Mesenchymal stem cell (in vitro differentiated cells and primary cell): Measurements from ENCODE around the gene SFSWAP.

Experiments
- DNase-seq: peaks from one replicate; pipeline ENCODE4 v3.0.0-alpha.2; 2013
- H2AFZ ChIP-seq: one replicate; pipeline ENCODE4 v1.6.1; 2013; ENCODE audit warnings: low read depth, mild to moderate bottlenecking, control low read depth, inconsistent platforms, low read length, moderate library complexity
- H2AK5ac ChIP-seq: 2 replicates; pipeline ENCODE4 v1.6.1; 2013; ENCODE audit warnings: low read length, moderate library complexity, mild to moderate bottlenecking, inconsistent platforms; ENCODE audit not compliant: severe bottlenecking
- H2BK120ac ChIP-seq: one replicate; pipeline ENCODE4 v1.6.1; 2013; ENCODE audit warnings: low read depth, mild to moderate bottlenecking, inconsistent platforms, low read length, moderate library complexity
- H2BK12ac ChIP-seq, 2 experiments: one replicate each; pipeline ENCODE4 v1.6.1; 2013; ENCODE audit warnings: inconsistent platforms in 2 of 2, low read length in 2 of 2, mild to moderate bottlenecking in 2 of 2, moderate library complexity in 2 of 2, control low read depth in 1 of 2
- H2BK15ac ChIP-seq: one replicate; pipeline ENCODE4 v1.6.1; 2013; ENCODE audit warnings: mild to moderate bottlenecking, low read depth, inconsistent platforms; ENCODE audit not compliant: poor library complexity, severe bottlenecking
- H2BK5ac ChIP-seq: 2 replicates; pipeline ENCODE4 v1.6.1; 2013; ENCODE audit warnings: low read depth, mild to moderate bottlenecking, low read length, control low read depth, inconsistent platforms; ENCODE audit not compliant: poor library complexity, severe bottlenecking
- H3K14ac ChIP-seq, 2 experiments: one replicate each; pipeline ENCODE4 v1.6.1; 2013; ENCODE audit warnings: inconsistent platforms in 2 of 2, low read length in 2 of 2, control low read depth in 1 of 2, mild to moderate bottlenecking in 1 of 2, moderate library complexity in 1 of 2
- H3K18ac ChIP-seq, 2 experiments: one replicate each; pipeline ENCODE4 v1.6.1; 2013; ENCODE audit warnings: inconsistent platforms in 2 of 2, low read length in 2 of 2, control low read depth in 1 of 2, low read depth in 1 of 2, mild to moderate bottlenecking in 1 of 2
- H3K23ac ChIP-seq, 2 experiments: one replicate each; pipeline ENCODE4 v1.6.1; 2013; ENCODE audit warnings: inconsistent platforms in 2 of 2, low read length in 2 of 2, mild to moderate bottlenecking in 2 of 2, moderate library complexity in 2 of 2, control low read depth in 1 of 2
- H3K27ac ChIP-seq: 2 replicates; pipeline ENCODE4 v1.5.1; 2013; ENCODE audit warnings: mild to moderate bottlenecking, moderate library complexity, low read length, control low read depth, inconsistent platforms; ENCODE audit not compliant: poor library complexity, severe bottlenecking
- H3K27me3 ChIP-seq, 2 experiments: 2 replicates each; pipeline versions ENCODE4 v1.6.1 to v1.7.0; 2013; ENCODE audit warnings: low read length in 2 of 2, mild to moderate bottlenecking in 2 of 2, moderate library complexity in 2 of 2, control low read depth in 1 of 2, inconsistent platforms in 1 of 2; ENCODE audit not compliant: control insufficient read depth in 1 of 2, insufficient read depth in 1 of 2
- H3K36me3 ChIP-seq, 2 experiments: 2 replicates each; pipeline versions ENCODE4 v1.6.1 to v1.7.0; 2013; ENCODE audit warnings: low read length in 2 of 2, control low read depth in 1 of 2, inconsistent platforms in 1 of 2, low read depth in 1 of 2, mild to moderate bottlenecking in 1 of 2; ENCODE audit not compliant: insufficient read depth in 2 of 2, control insufficient read depth in 1 of 2
- H3K4ac ChIP-seq, 2 experiments: one replicate each; pipeline ENCODE4 v1.6.1; 2013; ENCODE audit warnings: inconsistent platforms in 2 of 2, low read length in 2 of 2, mild to moderate bottlenecking in 2 of 2, moderate library complexity in 2 of 2, control low read depth in 1 of 2, low read depth in 1 of 2
- H3K4me1 ChIP-seq: 2 replicates; pipeline ENCODE4 v1.6.1; 2013; ENCODE audit warnings: low read depth, low read length, control low read depth; ENCODE audit not compliant: control insufficient read depth, insufficient read depth
- H3K4me2 ChIP-seq: 2 replicates; pipeline ENCODE4 v1.6.1; 2013; ENCODE audit warnings: low read length, mild to moderate bottlenecking, inconsistent platforms; ENCODE audit not compliant: poor library complexity, severe bottlenecking
- H3K4me3 ChIP-seq, 2 experiments: 2 replicates each; pipeline versions ENCODE4 v1.5.1 to v1.7.0; 2013; ENCODE audit warnings: low read length in 2 of 2, mild to moderate bottlenecking in 2 of 2, control low read depth in 1 of 2, low read depth in 1 of 2; ENCODE audit not compliant: insufficient read depth in 1 of 2
- H3K79me1 ChIP-seq: replicated peaks from 2 replicates; pipeline ENCODE4 v1.6.1; 2013; ENCODE audit warnings: mild to moderate bottlenecking, control low read depth, low read length, inconsistent platforms; ENCODE audit not compliant: poor library complexity, severe bottlenecking
- H3K9ac ChIP-seq: 2 replicates; pipeline ENCODE4 v1.7.0; 2013; ENCODE audit warnings: mild to moderate bottlenecking, low read length, moderate library complexity
- H3K9me3 ChIP-seq: 2 replicates; pipeline ENCODE4 v1.7.0; 2013; ENCODE audit warnings: mild to moderate bottlenecking, low read length; ENCODE audit not compliant: control insufficient read depth
- H4K8ac ChIP-seq: one replicate; pipeline ENCODE4 v1.6.1; 2013; ENCODE audit warnings: inconsistent platforms, mild to moderate bottlenecking, low read length, moderate library complexity
- H4K91ac ChIP-seq: one replicate; pipeline ENCODE4 v1.6.1; 2013; ENCODE audit warnings: mild to moderate bottlenecking, low read length, inconsistent platforms
- WGBS: methylation state at CpG from one replicate; pipeline ENCODE4 v1.1.7; 2013; ENCODE audit warnings: mixed read lengths; 5-methylcytosine and 5-hydroxymethylcytosine counted together

The SFSWAP gene

GRCh38 chr12:131826097-131826928 is 115.4 kb downstream of the SFSWAP start:
- H3K79me1 ChIP-seq = no peaks in the 10 kb centered on the region
- H3K27ac ChIP-seq = no peak overlapping the region
- H3K4me1 ChIP-seq = peaks cover 32% of the 10 kb centered on the region
- no peak overlapping the region for H3K18ac ChIP-seq
- H4K8ac ChIP-seq = no peak overlapping the region
- H3K23ac ChIP-seq = no peak overlapping the region
- 91% methylated on average over 23 of the region's 23 CpGs for WGBS
- peaks cover 0 to 24% of the 10 kb centered on the region in 2 experiments for H3K27me3 ChIP-seq
- H3K4ac ChIP-seq = no peak overlapping the region
- H3K4me3 ChIP-seq = no peak overlapping the region
- no peak overlapping the region for H2BK120ac ChIP-seq
- no peaks in the 10 kb centered on the region for H3K36me3 ChIP-seq
- no peak for DNase-seq
- no peak overlapping the region for H2BK5ac ChIP-seq
- H2AFZ ChIP-seq = no peak overlapping the region
- no peak overlapping the region for H4K91ac ChIP-seq
- H3K4me2 ChIP-seq = no peak overlapping the region
- H3K9me3 ChIP-seq = no peaks in the 10 kb centered on the region
- H2BK12ac ChIP-seq = no peak overlapping the region
- no peak overlapping the region for H2AK5ac ChIP-seq
- H3K9ac ChIP-seq = no peak overlapping the region
- no peak overlapping the region for H2BK15ac ChIP-seq
- H3K14ac ChIP-seq = no peak overlapping the region

GRCh38 chr12:131827961-131828534 is 117.2 kb downstream of the SFSWAP start, which contains the start of gene MMP17:
MMP17 (plus strand) TSS chr12:131828393; CDS start chr12:131828495, 102 bp downstream.
- H3K4ac ChIP-seq = no peak within 1 kb of the TSS
- no peak within 1 kb of the TSS for H2AK5ac ChIP-seq
- no peak within 1 kb of the TSS for H4K91ac ChIP-seq
- H2BK15ac ChIP-seq = no peak within 1 kb of the TSS
- peaks cover 0 to 33% of the 10 kb centered on the region in 2 experiments for H3K27me3 ChIP-seq
- peaks cover 33% of the 10 kb centered on the region for H3K4me1 ChIP-seq
- H2BK120ac ChIP-seq = no peak within 1 kb of the TSS
- peak; percentile 69 for DNase-seq
- peak within 1 kb of the TSS in 1 of 2 experiments; percentile 83 for H3K14ac ChIP-seq
- H3K9ac ChIP-seq = peak within 1 kb of the TSS; percentile 89
- WGBS = under 1% methylated on average over 61 of the region's 86 CpGs
- H2AFZ ChIP-seq = peak within 1 kb of the TSS; percentile 43
- no peaks in the 10 kb centered on the region for H3K36me3 ChIP-seq
- peak within 1 kb of the TSS; percentile 92 for H3K4me2 ChIP-seq
- no peaks in the 10 kb centered on the region for H3K79me1 ChIP-seq
- H4K8ac ChIP-seq = no peak within 1 kb of the TSS
- H3K23ac ChIP-seq = peak within 1 kb of the TSS in 1 of 2 experiments; percentile 66
- H2BK12ac ChIP-seq = peak within 1 kb of the TSS in 1 of 2 experiments; percentile 38
- H3K9me3 ChIP-seq = no peaks in the 10 kb centered on the region
- H3K27ac ChIP-seq = no peak within 1 kb of the TSS
- peak within 1 kb of the TSS in 1 of 2 experiments; percentile 68 for H3K18ac ChIP-seq
- H2BK5ac ChIP-seq = no peak within 1 kb of the TSS
- peak within 1 kb of the TSS; percentile 45 to 88 for H3K4me3 ChIP-seq

DNA sequence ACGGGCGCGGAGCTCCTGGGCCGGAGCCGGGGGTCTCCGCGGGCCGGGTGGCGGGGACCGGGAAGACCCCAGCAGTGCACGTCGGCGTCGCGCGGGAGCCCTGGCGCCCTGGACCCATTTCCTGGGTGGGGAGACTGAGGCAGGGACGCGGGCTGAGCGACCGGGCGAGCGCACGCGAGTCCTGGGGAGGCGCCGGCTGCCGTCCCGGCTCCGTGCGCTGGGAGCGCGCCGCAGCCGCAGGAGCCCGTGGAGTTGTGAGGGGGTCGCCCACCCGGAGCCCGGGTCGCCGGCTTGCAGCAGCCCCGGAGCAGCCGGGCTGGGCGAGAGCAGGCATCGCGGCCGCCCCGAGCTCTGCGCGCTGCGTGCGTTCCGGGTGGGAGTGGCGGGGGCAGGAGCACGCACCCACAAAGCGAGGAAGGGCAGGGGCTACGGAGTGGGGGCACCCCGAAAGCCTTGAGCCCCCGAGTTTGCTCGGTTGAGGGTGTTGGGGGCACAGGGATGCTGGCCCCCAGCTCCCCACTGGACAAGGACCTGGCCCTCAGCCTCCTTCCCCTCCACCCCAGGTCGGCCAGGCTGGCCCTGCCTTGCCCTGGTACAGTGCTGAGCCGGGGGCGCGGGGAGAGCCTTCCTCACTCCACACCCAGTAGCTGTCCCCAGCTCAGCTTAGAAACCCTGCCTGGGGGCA is 117.9 kb downstream of the SFSWAP start:
- H2AK5ac ChIP-seq = no peak overlapping the region
- H2AFZ ChIP-seq = peak overlapping the region; percentile 43
- no peak overlapping the region for H3K4ac ChIP-seq
- peak overlapping the region in 1 of 2 experiments; percentile 44 for H3K18ac ChIP-seq
- H2BK12ac ChIP-seq = peak overlapping the region in 1 of 2 experiments; percentile 38
- no peak overlapping the region for H2BK120ac ChIP-seq
- peak overlapping the region; percentile 92 for H3K4me2 ChIP-seq
- H3K9me3 ChIP-seq = no peaks in the 10 kb centered on the region
- 1% methylated on average over 44 of the region's 64 CpGs for WGBS
- H4K91ac ChIP-seq = no peak overlapping the region
- H3K4me3 ChIP-seq = peak overlapping the region; percentile 45 to 88
- H3K23ac ChIP-seq = peak overlapping the region in 1 of 2 experiments; percentile 66
- no peak overlapping the region for H2BK5ac ChIP-seq
- no peak for DNase-seq
- H2BK15ac ChIP-seq = no peak overlapping the region
- H3K27me3 ChIP-seq = peaks cover 0 to 34% of the 10 kb centered on the region in 2 experiments
- H4K8ac ChIP-seq = no peak overlapping the region
- H3K4me1 ChIP-seq = peaks cover 33% of the 10 kb centered on the region
- no peaks in the 10 kb centered on the region for H3K36me3 ChIP-seq
- peak overlapping the region; percentile 89 for H3K9ac ChIP-seq
- peak overlapping the region in 1 of 2 experiments; percentile 83 for H3K14ac ChIP-seq
- H3K27ac ChIP-seq = no peak overlapping the region
- no peaks in the 10 kb centered on the region for H3K79me1 ChIP-seq
